SJSA1 (cell line): ENCODE measurements around the gene COBL. TPM values are rescaled to one million over a fixed set of nuclear protein-coding genes. Genes with fewer than 3 reads are reported as not detected.
A peak's percentile ranks its signal among the peaks of the same experiment; 100 is the strongest.

Experiments used
- DNase-seq, 2 experiments: peaks; one replicate each; pipeline ENCODE4 v3.0.0-alpha.2; 2015 to 2020; ENCODE audit warnings: low spot score in 2 of 2, low read depth in 1 of 2
- H3K27ac ChIP-seq: fragments of 250-450 bp; sonication (Bioruptor Pico); 2 replicates; pipeline ENCODE4 v1.5.1; 2020; ENCODE audit warnings: mild to moderate bottlenecking, moderate library complexity
- H3K27me3 ChIP-seq: fragments of 250-450 bp; sonication (Bioruptor Pico); replicated peaks from 2 replicates; pipeline ENCODE4 v1.5.1; 2020; ENCODE audit warnings: mild to moderate bottlenecking, moderate library complexity
- H3K36me3 ChIP-seq: fragments of 250-450 bp; sonication (Bioruptor Pico); 2 replicates; pipeline ENCODE4 v1.5.1; 2020; ENCODE audit warnings: mild to moderate bottlenecking
- H3K4me1 ChIP-seq: fragments of 250-450 bp; sonication (Bioruptor Pico); replicated peaks from 2 replicates; pipeline ENCODE4 v1.6.1; 2021; ENCODE audit warnings: mild to moderate bottlenecking
- H3K4me3 ChIP-seq: fragments of 250-450 bp; sonication (Bioruptor Pico); 2 replicates; pipeline ENCODE4 v1.5.1; 2020; ENCODE audit warnings: mild to moderate bottlenecking
- H3K9me3 ChIP-seq: fragments of 250-450 bp; sonication (Bioruptor Pico); replicated peaks from 2 replicates; pipeline ENCODE4 v1.5.1; 2020; ENCODE audit warnings: mild to moderate bottlenecking
- total RNA-seq: library from RNA; depleted of rRNA; stranded (reverse); fragments of >200 nt; shearing (Covaris generic); gene quantifications from 2 replicates; pipeline ENCODE4 v1.2.3, GENCODE V29; 2014

Gene COBL
- total RNA-seq, 1 experiment from 2014 or later, result not detected

GRCh38 chr7:51160990-51161615, 155.5 kb downstream of the COBL start:
- H3K4me3 ChIP-seq, result no peak overlapping the region

GRCh38 chr7:51160411-51160810, 156.2 kb downstream of the COBL start:
- no peaks in the 10 kb centered on the region for H3K27me3 ChIP-seq
- H3K27ac ChIP-seq, result no peak overlapping the region
- H3K4me3 ChIP-seq, result no peak overlapping the region
- no peaks in the 10 kb centered on the region for H3K36me3 ChIP-seq
- no peaks in the 10 kb centered on the region for H3K4me1 ChIP-seq
- DNase-seq, result no peak
- H3K9me3 ChIP-seq, result no peaks in the 10 kb centered on the region

More at GRCh38 chr7:51160990-51161615, 155.5 kb downstream of the COBL start:
- H3K36me3 ChIP-seq, result no peaks in the 10 kb centered on the region
- no peak overlapping the region for H3K27ac ChIP-seq
- H3K27me3 ChIP-seq, result no peaks in the 10 kb centered on the region
- no peaks in the 10 kb centered on the region for H3K9me3 ChIP-seq
- DNase-seq, result peak in 1 of 2 experiments; percentile 26
- no peaks in the 10 kb centered on the region for H3K4me1 ChIP-seq

- Histone ChIP-seq H3K27ac (no peak overlapping the region), H3K36me3 (no peaks in the 10 kb centered on the region), H3K4me3 (no peak overlapping the region), H3K9me3 (no peaks in the 10 kb centered on the region), H3K27me3 (no peaks in the 10 kb centered on the region), H3K4me1 (no peaks in the 10 kb centered on the region)
- DNase-seq, result no peak
Measured at GRCh38 chr7:51158742-51159445, 157.7 kb downstream of the COBL start.

DNA sequence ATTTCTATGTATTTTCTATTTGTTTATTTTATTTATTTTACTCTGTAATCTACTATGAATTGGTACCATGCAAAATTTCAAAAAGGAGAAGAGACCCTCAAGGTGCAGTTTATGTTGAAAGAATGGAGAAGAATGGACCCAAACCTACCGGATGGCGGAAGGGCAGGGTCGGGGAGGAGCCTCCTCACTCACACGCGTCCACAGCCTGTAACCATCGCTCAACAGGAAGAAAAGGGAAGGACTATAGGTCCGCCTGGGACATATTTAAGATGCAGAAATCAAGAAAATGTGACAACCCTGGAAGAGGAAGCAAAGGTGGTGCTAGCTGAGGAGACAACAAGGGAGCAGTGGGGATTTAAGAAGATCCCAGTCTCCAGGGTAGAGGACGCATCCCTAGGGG, 158.4 kb downstream of the COBL start:
- H3K27ac ChIP-seq, result no peak overlapping the region
- no peak overlapping the region for H3K4me3 ChIP-seq
- no peak for DNase-seq
- H3K4me1 ChIP-seq, result no peaks in the 10 kb centered on the region
- H3K9me3 ChIP-seq, result no peaks in the 10 kb centered on the region
- H3K27me3 ChIP-seq, result no peaks in the 10 kb centered on the region
- no peaks in the 10 kb centered on the region for H3K36me3 ChIP-seq

GRCh38 chr7:51154201-51154600, 162.4 kb downstream of the COBL start:
- Histone ChIP-seq H3K27me3 (no peaks in the 10 kb centered on the region), H3K9me3 (no peaks in the 10 kb centered on the region), H3K4me1 (no peaks in the 10 kb centered on the region), H3K4me3 (no peak overlapping the region), H3K27ac (no peak overlapping the region), H3K36me3 (no peaks in the 10 kb centered on the region)
- DNase-seq, result no peak

DNA sequence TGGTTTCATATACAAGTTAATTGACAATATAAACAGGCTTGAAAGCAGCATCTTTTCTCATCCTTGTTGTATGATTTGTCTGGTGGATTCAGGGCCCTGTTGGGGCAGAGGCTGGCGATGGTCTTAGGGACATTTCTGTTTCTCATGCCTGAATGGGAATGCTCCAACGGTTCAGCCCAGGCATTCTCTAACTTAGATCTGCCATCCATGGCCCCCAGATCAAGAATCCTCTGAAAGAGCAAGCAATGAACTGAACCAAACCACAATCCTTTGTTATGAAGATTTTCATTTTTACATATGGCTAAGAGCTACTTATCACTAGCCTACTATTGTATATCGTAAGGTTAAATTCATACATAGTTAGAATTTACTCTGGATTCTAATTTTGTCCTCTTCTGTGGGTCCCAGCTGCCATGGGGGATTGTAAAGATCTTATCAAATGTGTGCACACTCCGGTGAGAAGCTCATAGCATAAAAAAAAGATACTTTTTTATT, 163.9 kb downstream of the COBL start:
- Histone ChIP-seq H3K27ac (no peak overlapping the region), H3K4me1 (no peaks in the 10 kb centered on the region), H3K9me3 (no peaks in the 10 kb centered on the region), H3K36me3 (no peaks in the 10 kb centered on the region), H3K27me3 (no peaks in the 10 kb centered on the region), H3K4me3 (no peak overlapping the region)
- DNase-seq, result no peak

DNA sequence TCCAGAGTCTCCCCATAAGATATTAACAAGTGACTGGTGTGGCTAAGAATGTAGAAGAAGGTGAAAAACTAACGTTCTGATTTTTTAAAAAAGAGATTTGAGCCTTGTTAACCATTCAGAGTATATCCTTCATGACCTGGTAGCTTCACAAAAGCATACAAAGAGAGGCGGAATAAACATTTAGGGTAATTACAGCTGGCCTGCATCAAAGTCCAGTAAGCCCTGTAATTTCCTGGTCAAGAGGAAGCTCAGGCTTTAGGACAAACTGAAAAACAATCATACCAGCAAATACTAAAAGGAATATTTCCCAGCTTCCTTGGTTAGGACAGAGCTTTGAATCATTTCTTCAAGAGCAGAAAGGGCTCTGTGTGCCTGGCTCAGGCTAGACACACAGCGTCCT, 165.2 kb downstream of the COBL start:
- no peaks in the 10 kb centered on the region for H3K27me3 ChIP-seq
- no peaks in the 10 kb centered on the region for H3K9me3 ChIP-seq
- H3K27ac ChIP-seq, result no peak overlapping the region
- no peaks in the 10 kb centered on the region for H3K4me1 ChIP-seq
- no peak overlapping the region for H3K4me3 ChIP-seq
- H3K36me3 ChIP-seq, result no peaks in the 10 kb centered on the region
- DNase-seq, result no peak

DNA sequence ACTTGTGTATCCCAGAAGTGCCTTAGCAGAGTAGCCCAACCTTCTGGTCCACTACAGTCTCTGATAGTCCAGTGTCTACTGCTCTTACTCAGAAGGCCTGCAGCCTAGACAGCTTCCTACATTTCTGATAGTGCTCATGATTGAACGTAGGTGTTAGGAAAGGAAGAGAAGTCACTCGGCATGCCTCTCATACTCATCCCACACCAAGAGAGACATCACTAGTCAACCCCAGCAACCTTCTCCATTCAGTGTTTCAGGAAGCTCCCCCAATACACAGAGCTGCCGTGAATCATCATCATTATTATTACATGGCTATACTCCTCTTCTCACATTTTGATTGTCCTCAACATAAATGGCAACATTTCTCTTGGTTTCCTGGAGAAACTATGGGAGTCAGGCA, 166.4 kb downstream of the COBL start:
- Histone ChIP-seq H3K9me3 (no peaks in the 10 kb centered on the region), H3K27me3 (no peaks in the 10 kb centered on the region)
- DNase-seq, result no peak

DNA sequence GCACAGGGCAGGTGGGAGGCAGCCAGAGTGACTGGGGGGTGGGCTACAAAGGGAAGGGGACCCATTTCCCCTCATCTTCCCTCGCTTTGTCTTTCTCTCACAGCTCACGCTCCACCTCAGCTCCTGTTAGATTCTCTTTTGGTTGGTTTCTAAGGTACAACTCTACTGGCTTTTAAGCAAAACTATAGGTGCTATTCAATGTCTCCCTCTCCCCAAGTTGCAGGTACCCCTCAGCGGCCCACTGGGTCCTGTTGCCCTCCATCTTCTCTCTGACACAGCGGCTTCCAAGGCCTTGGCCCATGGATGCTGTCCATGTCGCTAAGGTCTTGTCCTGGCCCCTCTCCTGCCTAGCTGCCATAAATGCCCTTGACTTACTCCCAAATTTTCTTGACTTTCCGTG, 168.4 kb downstream of the COBL start:
- Histone ChIP-seq H3K27me3 (no peaks in the 10 kb centered on the region), H3K27ac (no peak overlapping the region), H3K9me3 (no peaks in the 10 kb centered on the region), H3K4me1 (no peaks in the 10 kb centered on the region), H3K4me3 (no peak overlapping the region), H3K36me3 (no peaks in the 10 kb centered on the region)
- no peak for DNase-seq

More for the DNA sequence above, 166.4 kb downstream of the COBL start:
- Histone ChIP-seq H3K4me3 (no peak overlapping the region), H3K4me1 (no peaks in the 10 kb centered on the region), H3K36me3 (no peaks in the 10 kb centered on the region), H3K27ac (no peak overlapping the region)

- DNase-seq, result no peak
- H3K9me3 ChIP-seq, result no peaks in the 10 kb centered on the region
- H3K27ac ChIP-seq, result no peak overlapping the region
- H3K36me3 ChIP-seq, result no peaks in the 10 kb centered on the region
- H3K4me3 ChIP-seq, result no peak overlapping the region
- H3K4me1 ChIP-seq, result no peaks in the 10 kb centered on the region
- H3K27me3 ChIP-seq, result no peaks in the 10 kb centered on the region
Measured at GRCh38 chr7:51146816-51147586, 169.6 kb downstream of the COBL start.

GRCh38 chr7:51144178-51144577, 172.4 kb downstream of the COBL start:
- Histone ChIP-seq H3K36me3 (no peaks in the 10 kb centered on the region), H3K27ac (no peak overlapping the region), H3K4me3 (no peak overlapping the region), H3K4me1 (no peaks in the 10 kb centered on the region), H3K9me3 (no peaks in the 10 kb centered on the region), H3K27me3 (no peaks in the 10 kb centered on the region)
- DNase-seq, result no peak

DNA sequence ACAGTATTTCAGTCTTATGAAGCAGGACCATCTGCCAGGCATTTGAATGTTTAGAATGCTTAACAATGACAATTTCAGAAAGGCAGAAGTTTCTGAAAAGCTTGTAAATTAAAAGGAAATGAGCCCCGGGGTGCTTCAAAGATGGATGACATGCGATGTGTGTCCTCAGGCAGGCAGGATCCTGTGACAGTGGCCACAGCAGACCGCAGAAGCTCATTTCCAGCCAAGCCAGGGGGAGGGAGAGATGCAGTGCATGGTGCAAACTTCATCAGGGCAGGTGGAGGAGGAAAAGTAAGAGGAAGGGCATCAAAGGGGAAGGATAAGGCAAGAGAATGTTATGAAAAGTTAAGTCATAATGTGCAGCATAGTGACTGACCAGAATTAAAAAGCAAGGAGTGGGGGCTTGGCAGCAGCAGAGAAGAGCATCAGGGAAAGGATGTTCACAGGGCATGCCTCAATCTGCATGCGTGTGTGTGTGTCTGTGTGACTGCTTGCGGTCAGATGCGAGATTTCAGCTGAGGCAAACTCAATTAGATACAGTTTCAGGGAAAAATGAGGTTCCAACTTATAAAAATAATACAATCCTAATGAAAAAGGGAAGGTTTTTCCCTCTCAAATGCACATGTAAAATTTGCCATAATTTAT, 173.7 kb downstream of the COBL start:
- Histone ChIP-seq H3K4me3 (no peak overlapping the region), H3K9me3 (no peaks in the 10 kb centered on the region), H3K36me3 (no peaks in the 10 kb centered on the region), H3K27ac (no peak overlapping the region), H3K27me3 (no peaks in the 10 kb centered on the region), H3K4me1 (no peaks in the 10 kb centered on the region)
- DNase-seq, result no peak

DNA sequence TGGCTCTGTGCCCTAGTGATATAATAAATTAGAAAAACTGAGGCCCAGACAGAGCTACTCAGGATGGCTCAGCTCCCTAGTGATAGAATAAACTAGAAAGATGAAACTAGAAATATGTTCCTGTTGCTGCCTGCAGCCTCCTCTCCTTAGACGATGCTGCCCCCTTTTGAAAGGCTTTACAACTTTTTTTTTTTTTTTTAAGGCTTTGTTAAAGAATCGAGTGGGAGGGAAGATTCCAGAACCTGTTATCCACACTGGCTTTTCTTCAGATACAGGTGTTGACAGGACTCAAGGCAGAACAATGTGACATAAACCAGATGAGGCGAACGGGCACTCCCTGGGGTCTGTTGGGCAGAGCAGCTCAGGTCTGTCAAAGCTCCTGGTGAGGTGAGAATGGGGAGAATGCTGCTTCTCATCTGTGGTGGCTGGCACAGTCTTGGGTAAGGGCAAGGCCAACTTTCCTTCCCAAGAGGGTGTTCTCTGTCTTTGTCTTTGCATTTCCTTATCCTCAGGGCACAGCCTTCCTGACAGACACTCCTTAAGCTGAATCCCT, 175.1 kb downstream of the COBL start:
- DNase-seq, result no peak
- no peaks in the 10 kb centered on the region for H3K9me3 ChIP-seq
- no peaks in the 10 kb centered on the region for H3K27me3 ChIP-seq
- no peaks in the 10 kb centered on the region for H3K4me1 ChIP-seq
- no peak overlapping the region for H3K4me3 ChIP-seq
- H3K27ac ChIP-seq, result no peak overlapping the region
- H3K36me3 ChIP-seq, result no peaks in the 10 kb centered on the region
